GM12878 (cell line): ENCODE measurements around the gene POSTN. TPM values are rescaled to one million over a fixed set of nuclear protein-coding genes. Genes with fewer than 3 reads are reported as not detected.

ENCODE experiments used
- ATAC-seq: fragments of 200-7000 bp; cut with Tn5 transposase; 3 replicates; pipeline ENCODE4 v1.9.1; 2020; ENCODE audit warnings: mild to moderate bottlenecking, moderate library complexity
- BruUV-seq: library from RNA; stranded (reverse); fragments of 400-500 nt; replicated peaks from 2 replicates; lab custom pipeline; 2021; lab: Mats Ljungman, UMichigan
- CTCF ChIA-PET: fragments of 300-600 bp; sonication (Branson Sonifier 250); formaldehyde crosslinking; extraction: SDS; loops from one replicate; lab custom pipeline; 2021; ENCODE audit warnings: inconsistent platforms; lab: Yijun Ruan, JAX
- POLR2A ChIA-PET: fragments of 350-600 bp; formaldehyde crosslinking; extraction: SDS; loops from one replicate; lab custom pipeline; 2021; ENCODE audit warnings: inconsistent platforms; lab: Charles Lee
- RAD21 ChIA-PET: fragments of 300-600 bp; sonication (Branson Sonifier 250); formaldehyde crosslinking; loops from one replicate; lab custom pipeline; 2023; ENCODE audit warnings: antibody characterized with exemption; ENCODE audit not compliant: unreplicated experiment; lab: Charles Lee
- SMC1A ChIA-PET: fragments of 300-600 bp; sonication (Branson Sonifier 250); formaldehyde crosslinking; loops from one replicate; lab custom pipeline; 2023; ENCODE audit not compliant: unreplicated experiment, uncharacterized antibody; lab: Charles Lee
- DNase-seq: peaks from one replicate; pipeline ENCODE4 v3.0.0-alpha.2; 2011; ENCODE audit warnings: low read depth, low spot score
- FAIRE-seq: peaks from 3 replicates; lab custom pipeline; 2011; peaks lifted over from hg19 to GRCh38; lab: Jason Lieb, UNC
- H2AFZ ChIP-seq: 2 replicates; pipeline ENCODE4 v1.6.0; 2011; ENCODE audit warnings: low read depth, low read length, control low read depth; ENCODE audit not compliant: control insufficient read depth
- H3K27ac ChIP-seq: 2 replicates; pipeline ENCODE4 v1.5.1; 2011; ENCODE audit warnings: control low read depth; ENCODE audit not compliant: control insufficient read depth, insufficient read depth
- H3K27me3 ChIP-seq, 2 experiments: replicated peaks in 1 of 2; 2 replicates each; pipeline versions ENCODE4 v1.6.0 to v1.6.1; 2011; ENCODE audit warnings: low read length in 1 of 2; ENCODE audit not compliant: control insufficient read depth in 2 of 2, insufficient read depth in 2 of 2
- H3K36me3 ChIP-seq, 2 experiments: 2 replicates each; pipeline ENCODE4 v1.5.1; 2011; ENCODE audit warnings: low read length in 1 of 2; ENCODE audit not compliant: control insufficient read depth in 2 of 2, insufficient read depth in 2 of 2
- H3K4me1 ChIP-seq: 2 replicates; pipeline ENCODE4 v1.6.1; 2011; ENCODE audit warnings: mild to moderate bottlenecking, low read length, moderate library complexity, mixed read lengths; ENCODE audit not compliant: control insufficient read depth, insufficient read depth
- H3K4me2 ChIP-seq: 2 replicates; pipeline ENCODE4 v1.6.0; 2011; ENCODE audit warnings: control low read depth; ENCODE audit not compliant: control insufficient read depth, insufficient read depth
- H3K4me3 ChIP-seq: fragments of 200-600 bp; sonication (generic); 2 replicates; pipeline ENCODE4 v1.5.1; 2016
- H3K79me2 ChIP-seq: 2 replicates; pipeline ENCODE4 v1.6.0; 2011; ENCODE audit warnings: low read length; ENCODE audit not compliant: control insufficient read depth, insufficient read depth
- H3K9ac ChIP-seq: 2 replicates; pipeline ENCODE4 v1.8.0; 2011; ENCODE audit warnings: low read length, control low read depth, mixed read lengths; ENCODE audit not compliant: control insufficient read depth, insufficient read depth
- H3K9me3 ChIP-seq: replicated peaks from 3 replicates; pipeline ENCODE4 v1.5.1; 2011; ENCODE audit warnings: mild to moderate bottlenecking, low read length; ENCODE audit not compliant: control insufficient read depth, insufficient read depth
- H4K20me1 ChIP-seq: 2 replicates; pipeline ENCODE4 v1.6.0; 2011; ENCODE audit not compliant: control insufficient read depth, insufficient read depth
- BCL11A ChIP-seq: IDR thresholded peaks from 2 replicates; pipeline ENCODE4 v1.6.1; 2011; ENCODE audit warnings: low read depth, low read length
- BCLAF1 ChIP-seq: fragments of 450-650 bp; IDR thresholded peaks from 2 replicates; pipeline ENCODE4 v1.6.1; 2017; ENCODE audit warnings: antibody characterized with exemption, mild to moderate bottlenecking, moderate library complexity
- BRCA1 ChIP-seq: IDR thresholded peaks from 2 replicates; pipeline ENCODE4 v1.6.1; 2011; ENCODE audit warnings: low read depth, low read length, improper control_type of control experiment
- CEBPZ ChIP-seq: fragments of 150-350 bp; IDR thresholded peaks from 2 replicates; pipeline ENCODE4 v1.6.1; 2016; ENCODE audit warnings: low read depth, low read length
- IRF3 ChIP-seq: fragments of 450-650 bp; IDR thresholded peaks from 2 replicates; pipeline ENCODE4 v1.6.1; 2014; ENCODE audit warnings: mild to moderate bottlenecking
- JUNB ChIP-seq: IDR thresholded peaks from 2 replicates; pipeline ENCODE4 v1.6.1; 2016; ENCODE audit warnings: antibody characterized with exemption, mild to moderate bottlenecking
- KAT2A ChIP-seq: conservative IDR thresholded peaks from 2 replicates; pipeline ENCODE4 v1.6.1; 2011; ENCODE audit warnings: low read depth, low read length; ENCODE audit not compliant: control insufficient read depth
- NR2C1 ChIP-seq: fragments of 450-650 bp; IDR thresholded peaks from 2 replicates; pipeline ENCODE4 v1.6.1; 2017; ENCODE audit warnings: antibody characterized with exemption, mild to moderate bottlenecking, moderate library complexity
- RBBP5 ChIP-seq: fragments of 200-600 bp; sonication (generic); conservative IDR thresholded peaks from 2 replicates; pipeline ENCODE4 v1.6.1; 2016
- RFX5 ChIP-seq: IDR thresholded peaks from 2 replicates; pipeline ENCODE4 v1.6.1; 2011; ENCODE audit warnings: low read depth, low read length, improper control_type of control experiment
- SMC3 ChIP-seq: IDR thresholded peaks from 2 replicates; pipeline ENCODE4 v1.6.1; 2011; ENCODE audit warnings: low read length, improper control_type of control experiment, borderline replicate concordance
- SPI1 ChIP-seq: IDR thresholded peaks from 2 replicates; pipeline ENCODE4 v1.6.1; 2011; ENCODE audit warnings: low read depth, mild to moderate bottlenecking, low read length, moderate library complexity, borderline replicate concordance; ENCODE audit not compliant: insufficient read depth
- SUPT20H ChIP-seq: IDR thresholded peaks from 2 replicates; pipeline ENCODE4 v1.6.1; 2011; ENCODE audit warnings: low read depth, mild to moderate bottlenecking, low read length, moderate library complexity, borderline replicate concordance; ENCODE audit not compliant: control insufficient read depth
- ZBED1 ChIP-seq: IDR thresholded peaks from 2 replicates; pipeline ENCODE4 v1.6.1; 2016; ENCODE audit warnings: borderline replicate concordance
- ZNF622 ChIP-seq: fragments of 450-650 bp; IDR thresholded peaks from 2 replicates; pipeline ENCODE4 v1.6.1; 2017; ENCODE audit warnings: mild to moderate bottlenecking, inconsistent platforms
- WGBS: methylation state at CpG from one replicate; pipeline ENCODE4 v1.1.6; 2016; ENCODE audit warnings: low lambda C conversion rate; ENCODE audit not compliant: insufficient replicate concordance, insufficient coverage; ENCODE audit errors: missing lambda C conversion rate; 5-methylcytosine and 5-hydroxymethylcytosine counted together
- in situ Hi-C: fragments of 300-500 bp; cut with MboI; formaldehyde crosslinking; loops from 9 replicates; pipeline ENCODE4 v1.14.3; 2018; ENCODE audit warnings: mixed read lengths
- intact Hi-C: fragments of 100-400 bp; cut with micrococcal nuclease; formaldehyde crosslinking; loops from one replicate; pipeline ENCODE4 v1.14.2; 2022; ENCODE audit not compliant: unreplicated experiment
- polyA plus RNA-seq, 11 experiments: library from polyadenylated mRNA; depleted of rRNA in 4 of 11; unstranded in 6 of 11; stranded (reverse) in 5 of 11; fragments of >200 nt; fragmentation: Nextera tagmentation in 4 of 11; fragmentation: Illumina TruSeq in 1 of 11; extraction: Ambion mirVana in 4 of 11; extraction: Trizol in 1 of 11; gene quantifications; 1 replicate in 1 of 11; 2 replicates in 10 of 11; pipeline versions ENCODE4 v1.2.1 to v1.2.3, GENCODE V29; 2011 to 2016; ENCODE audit warnings: inconsistent platforms in 2 of 11, missing spikeins in 2 of 11, low read depth in 1 of 11
- total RNA-seq, 4 experiments: library from RNA; depleted of rRNA in 3 of 4; stranded (reverse); fragments of >200 nt in 3 of 4; fragmentation: Illumina TruSeq in 1 of 4; extraction: Trizol in 1 of 4; gene quantifications; 2 replicates each; pipeline versions ENCODE4 v1.2.1 to v1.2.3, GENCODE V29; 2013 to 2021
- TF ChIP-seq, protein P1 (sequence below): IDR thresholded peaks from 2 replicates; pipeline ENCODE4 v1.6.1; 2012; ENCODE audit warnings: low read depth, low read length, improper control_type of control experiment
- TF ChIP-seq, protein P2 (sequence below): fragments of 450-650 bp; IDR thresholded peaks from 2 replicates; pipeline ENCODE4 v1.6.1; 2016; ENCODE audit warnings: mild to moderate bottlenecking

POSTN gene
- total and polyA plus RNA-seq, 10 of the 15 experiments (the other 5 are each of a cell fraction or from before 2014, with no cell fraction given), result 0.05 to 0.13 (median 0.08) TPM; not detected in 7

DNA sequence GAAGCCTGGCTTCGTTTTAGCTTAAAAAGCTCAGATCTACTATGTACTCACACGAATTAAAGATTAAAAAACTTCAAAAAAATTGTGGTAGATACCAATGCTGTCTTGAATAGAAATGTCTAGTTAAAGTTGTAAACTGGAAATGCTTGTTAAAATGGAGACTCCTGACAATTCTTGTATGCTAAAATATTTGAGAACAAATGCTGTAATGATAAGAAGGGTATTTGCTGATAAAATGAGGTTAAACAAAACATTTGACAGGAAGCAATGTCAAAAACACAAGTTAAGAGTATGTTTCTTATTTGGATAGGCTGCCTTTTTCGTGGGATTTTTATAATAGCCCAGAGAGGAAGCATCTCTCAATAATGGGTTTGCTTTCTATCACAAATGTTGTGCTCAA, 48.0 kb upstream of the POSTN start:
- H4K20me1 ChIP-seq, result no peaks in the 10 kb centered on the region
- FAIRE-seq (no peak), DNase-seq (no peak), ATAC-seq (no peak)
- H3K79me2 ChIP-seq, result no peaks in the 10 kb centered on the region
- H3K36me3 ChIP-seq, result no peaks in the 10 kb centered on the region
- RAD21 ChIA-PET, result no interaction called here
- H3K9ac ChIP-seq, result no peak overlapping the region
- no peak overlapping the region for H3K27ac ChIP-seq
- no peak overlapping the region for H3K4me3 ChIP-seq
- H3K9me3 ChIP-seq, result no peaks in the 10 kb centered on the region
- no peaks in the 10 kb centered on the region for H3K4me1 ChIP-seq
- TF ChIP-seq JUNB (no peak), RBBP5 (no peak), SUPT20H (no peak), ZBED1 (no peak), KAT2A (no peak), RFX5 (no peak), BCLAF1 (no peak), CEBPZ (no peak), BRCA1 (no peak), NR2C1 (no peak), SPI1 (no peak), SMC3 (no peak), IRF3 (no peak), ZNF622 (no peak), BCL11A (no peak)
- TF ChIP-seq, protein P1, sequence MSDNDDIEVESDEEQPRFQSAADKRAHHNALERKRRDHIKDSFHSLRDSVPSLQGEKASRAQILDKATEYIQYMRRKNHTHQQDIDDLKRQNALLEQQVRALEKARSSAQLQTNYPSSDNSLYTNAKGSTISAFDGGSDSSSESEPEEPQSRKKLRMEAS, result no peak
- TF ChIP-seq, protein P2, sequence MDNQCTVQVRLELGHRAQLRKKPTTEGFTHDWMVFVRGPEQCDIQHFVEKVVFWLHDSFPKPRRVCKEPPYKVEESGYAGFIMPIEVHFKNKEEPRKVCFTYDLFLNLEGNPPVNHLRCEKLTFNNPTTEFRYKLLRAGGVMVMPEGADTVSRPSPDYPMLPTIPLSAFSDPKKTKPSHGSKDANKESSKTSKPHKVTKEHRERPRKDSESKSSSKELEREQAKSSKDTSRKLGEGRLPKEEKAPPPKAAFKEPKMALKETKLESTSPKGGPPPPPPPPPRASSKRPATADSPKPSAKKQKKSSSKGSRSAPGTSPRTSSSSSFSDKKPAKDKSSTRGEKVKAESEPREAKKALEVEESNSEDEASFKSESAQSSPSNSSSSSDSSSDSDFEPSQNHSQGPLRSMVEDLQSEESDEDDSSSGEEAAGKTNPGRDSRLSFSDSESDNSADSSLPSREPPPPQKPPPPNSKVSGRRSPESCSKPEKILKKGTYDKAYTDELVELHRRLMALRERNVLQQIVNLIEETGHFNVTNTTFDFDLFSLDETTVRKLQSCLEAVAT, result no peak
- TF ChIP-seq, all 136 proteins: peak for 0
- BruUV-seq, result no TSS peak
- CTCF ChIA-PET, result no interaction called here
- Histone ChIP-seq H2AFZ (no peak overlapping the region), H3K4me2 (no peak overlapping the region), H3K27me3 (no peaks in the 10 kb centered on the region)
- intact Hi-C loops, result no loop called here
- SMC1A ChIA-PET, result no interaction called here
- 0% methylated on average over 3 of the region's 3 CpGs for WGBS
- in situ Hi-C loops, result no loop called here
- POLR2A ChIA-PET, result no interaction called here
